Keratinocyte (primary cell): Measurements from ENCODE around the gene TMPRSS11F. TPM values are rescaled to one million over a fixed set of nuclear protein-coding genes. Genes with fewer than 3 reads are reported as not detected.

Experiments used
- DNase-seq: peaks from one replicate; pipeline ENCODE4 v3.0.0-alpha.2; 2011; ENCODE audit warnings: low read depth, missing footprints, low spot score
- FAIRE-seq: peaks from 2 replicates; lab custom pipeline; 2011; peaks lifted over from hg19 to GRCh38; lab: Jason Lieb, UNC
- H2AFZ ChIP-seq: 2 replicates; pipeline ENCODE4 v1.6.0; 2012; ENCODE audit warnings: low read length, control low read depth, inconsistent platforms; ENCODE audit not compliant: control insufficient read depth
- H3K27ac ChIP-seq: 2 replicates; pipeline ENCODE4 v1.5.1; 2011; ENCODE audit warnings: low read length; ENCODE audit not compliant: control insufficient read depth, insufficient read depth
- H3K27me3 ChIP-seq: 3 replicates; pipeline ENCODE4 v1.6.0; 2011; ENCODE audit warnings: low read length; ENCODE audit not compliant: control insufficient read depth, insufficient read depth; ENCODE audit errors: extremely low read depth
- H3K36me3 ChIP-seq, 2 experiments: 2 replicates in 1 of 2; 3 replicates in 1 of 2; pipeline ENCODE4 v1.5.1; 2011; ENCODE audit warnings: low read length in 2 of 2, mild to moderate bottlenecking in 1 of 2; ENCODE audit not compliant: control insufficient read depth in 2 of 2, insufficient read depth in 2 of 2; ENCODE audit errors: extremely low read depth in 1 of 2
- H3K4me1 ChIP-seq: 3 replicates; pipeline ENCODE4 v1.5.1; 2011; ENCODE audit warnings: low read length; ENCODE audit not compliant: control insufficient read depth, insufficient read depth; ENCODE audit errors: extremely low read depth
- H3K4me2 ChIP-seq: 3 replicates; pipeline ENCODE4 v1.6.0; 2011; ENCODE audit warnings: low read depth, low read length; ENCODE audit not compliant: control insufficient read depth, insufficient read depth; ENCODE audit errors: extremely low read depth
- H3K4me3 ChIP-seq, 3 experiments: fragments of 200-600 bp in 1 of 3; sonication (generic) in 1 of 3; 2 replicates in 2 of 3; 3 replicates in 1 of 3; pipeline ENCODE4 v1.5.1; 2011 to 2016; ENCODE audit warnings: low read length in 3 of 3, mild to moderate bottlenecking in 3 of 3, control low read depth in 2 of 3, inconsistent platforms in 1 of 3, low read depth in 1 of 3, mixed read lengths in 1 of 3, mixed run types in 1 of 3, moderate library complexity in 1 of 3; ENCODE audit not compliant: control insufficient read depth in 2 of 3, insufficient read depth in 2 of 3; ENCODE audit errors: extremely low read depth in 1 of 3
- H3K79me2 ChIP-seq: 2 replicates; pipeline ENCODE4 v1.6.0; 2012; ENCODE audit warnings: low read length; ENCODE audit not compliant: control insufficient read depth, insufficient read depth
- H3K9ac ChIP-seq: 3 replicates; pipeline ENCODE4 v1.6.0; 2011; ENCODE audit warnings: low read length; ENCODE audit not compliant: control insufficient read depth, insufficient read depth; ENCODE audit errors: extremely low read depth
- H3K9me1 ChIP-seq: 3 replicates; pipeline ENCODE4 v1.6.0; 2011; ENCODE audit warnings: low read length; ENCODE audit not compliant: control insufficient read depth, insufficient read depth; ENCODE audit errors: extremely low read depth
- H3K9me3 ChIP-seq: 2 replicates; pipeline ENCODE4 v1.5.1; 2012; ENCODE audit warnings: low read depth, low read length; ENCODE audit not compliant: control insufficient read depth
- H4K20me1 ChIP-seq: 3 replicates; pipeline ENCODE4 v1.6.0; 2011; ENCODE audit warnings: low read length; ENCODE audit not compliant: control insufficient read depth, insufficient read depth; ENCODE audit errors: extremely low read depth
- CTCF ChIP-seq, 3 experiments: IDR thresholded peaks in 1 of 3; conservative IDR thresholded peaks in 1 of 3; optimal IDR thresholded peaks in 1 of 3; 2 replicates in 2 of 3; 3 replicates in 1 of 3; pipeline versions ENCODE3 to v1.5.1; 2011; ENCODE audit warnings: low read length in 3 of 3, mild to moderate bottlenecking in 3 of 3, moderate library complexity in 2 of 3, control low read depth in 1 of 3, inconsistent platforms in 1 of 3; ENCODE audit not compliant: insufficient read depth in 2 of 3; ENCODE audit errors: extremely low read depth in 1 of 3
- EZH2 ChIP-seq: IDR thresholded peaks from one replicate; pipeline ENCODE4 v1.6.1; 2012; ENCODE audit warnings: inconsistent platforms, mild to moderate bottlenecking, low read length, moderate library complexity
- dilution Hi-C: fragments of 300-500 bp; cut with MboI; formaldehyde crosslinking; loops from one replicate; pipeline ENCODE4 v1.7.0; 2020; ENCODE audit warnings: low sequenced_read_pairs; ENCODE audit not compliant: extremely low pct_ligation_motif_present
- polyA minus RNA-seq, 3 experiments: library from RNA; depleted of rRNA, polyadenylated mRNA; stranded (reverse); fragments of >200 nt; gene quantifications; 1 replicate in 1 of 3; 2 replicates in 1 of 3; 3 replicates in 1 of 3; pipeline ENCODE4 v1.2.3, GENCODE V29; 2011
- polyA plus RNA-seq, 5 experiments: library from polyadenylated mRNA; depleted of rRNA in 3 of 5; stranded (reverse) in 3 of 5; stranded (forward) in 1 of 5; unstranded in 1 of 5; fragments of >200 nt; gene quantifications; 1 replicate in 1 of 5; 2 replicates in 3 of 5; 3 replicates in 1 of 5; pipeline versions ENCODE4 v1.2.1 to v1.2.3, GENCODE V29; 2011 to 2012; ENCODE audit warnings: missing spikeins in 2 of 5, low read depth in 1 of 5, low replicate concordance in 1 of 5

TMPRSS11F gene
- polyA plus RNA-seq (0.56 to 3.1 TPM (median 1.2 TPM) in 3 replicates), polyA minus RNA-seq (0.56 to 3.3 TPM (median 1.4 TPM) in 3 replicates)
- polyA plus RNA-seq (2011; ENCODE audit: low read depth): 5.4 TPM
- polyA plus RNA-seq (2011; cell fraction: cytosol; rRNA removed): 0.31 and 0.68 TPM in 2 replicates
- 2.1 and 3.7 TPM in 2 replicates for polyA plus RNA-seq (2011; cell fraction: nucleus; rRNA removed)
- 0.28 and 4.7 TPM in 2 replicates for polyA plus RNA-seq (2012; ENCODE audit: low replicate concordance)
- not detected for polyA minus RNA-seq (2011; cell fraction: cytosol; rRNA and poly(A)+ RNA removed)
- polyA minus RNA-seq (2011; cell fraction: nucleus; rRNA and poly(A)+ RNA removed): 2.3 and 2.9 TPM in 2 replicates

DNA sequence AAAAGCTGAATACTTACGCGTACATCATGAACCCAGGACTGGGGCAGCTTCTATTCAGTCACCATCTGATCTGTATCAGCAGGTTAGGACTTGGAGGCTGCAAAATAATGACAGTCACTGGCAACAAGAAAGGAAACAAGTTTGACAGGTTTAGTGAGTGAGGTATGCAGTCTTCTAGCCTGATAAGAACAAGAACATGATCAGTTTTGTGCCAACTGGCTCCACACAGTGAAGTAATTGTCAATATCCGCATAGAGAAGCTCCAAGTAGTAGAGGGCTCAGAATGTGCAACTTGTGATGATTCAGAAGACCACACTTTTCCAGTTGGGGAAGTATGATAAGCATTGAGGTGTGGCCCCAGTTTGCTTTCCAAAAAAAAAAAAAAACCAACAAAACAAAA, at the start of gene TMPRSS11F:
Gene TMPRSS11F, minus strand, starts transcription at position 77 of the 400 bp plus-strand sequence. Its CDS starts 49 bp downstream, at position 28.
- H3K9ac ChIP-seq: no peak within 1 kb of the TSS
- peak within 1 kb of the TSS in 2 of 3 experiments; percentile 10 to 19 for H3K4me3 ChIP-seq
- peak; percentile 56 for DNase-seq
- peak within 1 kb of the TSS; percentile 20 for H2AFZ ChIP-seq
- FAIRE-seq: peak; percentile 92
- H3K4me2 ChIP-seq: peak within 1 kb of the TSS; percentile 77
- no peaks in the 10 kb centered on the region for H3K9me1 ChIP-seq
- peaks cover 12% of the 10 kb centered on the region for H3K4me1 ChIP-seq
- no peaks in the 10 kb centered on the region for H3K36me3 ChIP-seq
- dilution Hi-C loops: no loop called here
- no peaks in the 10 kb centered on the region for H3K79me2 ChIP-seq
- TF ChIP-seq EZH2 (no peak), CTCF (optimal IDR thresholded peaks at IDR 0.05 in 1 of 3, IDR thresholded peaks at IDR 0.05 in 1 of 3, conservative IDR thresholded peaks at IDR 0.05 in 1 of 3; ENCODE audit: extremely low read depth in 1 of 3, insufficient read depth in 2 of 3, low read length in 3 of 3) (no peak)
- H3K27ac ChIP-seq: peak within 1 kb of the TSS; percentile 36
- H3K9me3 ChIP-seq: no peaks in the 10 kb centered on the region
- H3K27me3 ChIP-seq: no peaks in the 10 kb centered on the region
- no peaks in the 10 kb centered on the region for H4K20me1 ChIP-seq

GRCh38 chr4:68176904-68177303, 47.2 kb upstream of the TMPRSS11F start:
- DNase-seq (no peak), FAIRE-seq (peak; percentile 48)
- no peaks in the 10 kb centered on the region for H4K20me1 ChIP-seq
- no peaks in the 10 kb centered on the region for H3K79me2 ChIP-seq
- H3K4me3 ChIP-seq: no peak overlapping the region
- no peaks in the 10 kb centered on the region for H3K36me3 ChIP-seq
- H3K4me1 ChIP-seq: peaks cover 11% of the 10 kb centered on the region
- H3K9me3 ChIP-seq: no peaks in the 10 kb centered on the region
- dilution Hi-C loops: no loop called here
- H2AFZ ChIP-seq: no peak overlapping the region
- no peaks in the 10 kb centered on the region for H3K27me3 ChIP-seq
- no peak for TF ChIP-seq CTCF (optimal IDR thresholded peaks at IDR 0.05 in 1 of 3, IDR thresholded peaks at IDR 0.05 in 1 of 3, conservative IDR thresholded peaks at IDR 0.05 in 1 of 3; ENCODE audit: extremely low read depth in 1 of 3, insufficient read depth in 2 of 3, low read length in 3 of 3)
- no peak for TF ChIP-seq EZH2
- H3K27ac ChIP-seq: no peak overlapping the region
- no peak overlapping the region for H3K9ac ChIP-seq
- H3K9me1 ChIP-seq: no peaks in the 10 kb centered on the region
- H3K4me2 ChIP-seq: no peak overlapping the region
